ENCODE data around the gene CPNE2.

DNA sequence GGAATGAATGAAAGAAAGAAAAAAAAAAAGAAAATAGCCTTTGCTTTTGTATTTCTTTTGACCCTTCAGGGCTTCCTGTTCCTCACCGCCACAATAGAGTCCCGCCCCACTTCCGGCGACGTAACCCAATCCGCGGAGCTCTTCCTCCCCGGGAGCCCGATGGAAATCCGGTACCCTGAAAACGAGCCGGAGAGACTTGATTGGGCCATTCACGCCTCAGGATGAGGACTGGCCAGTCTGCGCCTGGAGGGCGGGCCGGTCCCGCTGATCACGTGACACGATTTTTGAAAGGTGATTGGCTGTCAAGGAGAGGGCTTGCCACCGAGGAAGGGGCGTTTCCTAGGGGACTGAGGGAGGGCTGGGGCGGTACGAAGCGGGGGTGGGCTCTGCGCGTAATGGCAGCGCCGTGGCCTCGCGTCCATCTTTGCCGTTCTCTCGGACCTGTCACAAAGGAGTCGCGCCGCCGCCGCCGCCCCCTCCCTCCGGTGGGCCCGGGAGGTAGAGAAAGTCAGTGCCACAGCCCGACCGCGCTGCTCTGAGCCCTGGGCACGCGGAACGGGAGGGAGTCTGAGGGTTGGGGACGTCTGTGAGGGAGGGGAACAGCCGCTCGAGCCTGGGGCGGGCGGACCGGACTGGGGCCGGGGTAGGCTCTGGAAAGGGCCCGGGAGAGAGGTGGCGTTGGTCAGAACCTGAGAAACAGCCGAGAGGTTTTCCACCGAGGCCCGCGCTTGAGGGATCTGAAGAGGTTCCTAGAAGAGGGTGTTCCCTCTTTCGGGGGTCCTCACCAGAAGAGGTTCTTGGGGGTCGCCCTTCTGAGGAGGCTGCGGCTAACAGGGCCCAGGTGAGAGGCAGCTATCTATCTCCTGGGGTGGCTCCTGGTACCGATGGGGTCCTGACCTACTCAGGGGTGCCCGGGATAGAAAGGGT is 93.8 kb downstream of the CPNE2 start, which contains the start of the genes PSME3IP1 and RSPRY1:
- TF ChIP-seq, protein P1, sequence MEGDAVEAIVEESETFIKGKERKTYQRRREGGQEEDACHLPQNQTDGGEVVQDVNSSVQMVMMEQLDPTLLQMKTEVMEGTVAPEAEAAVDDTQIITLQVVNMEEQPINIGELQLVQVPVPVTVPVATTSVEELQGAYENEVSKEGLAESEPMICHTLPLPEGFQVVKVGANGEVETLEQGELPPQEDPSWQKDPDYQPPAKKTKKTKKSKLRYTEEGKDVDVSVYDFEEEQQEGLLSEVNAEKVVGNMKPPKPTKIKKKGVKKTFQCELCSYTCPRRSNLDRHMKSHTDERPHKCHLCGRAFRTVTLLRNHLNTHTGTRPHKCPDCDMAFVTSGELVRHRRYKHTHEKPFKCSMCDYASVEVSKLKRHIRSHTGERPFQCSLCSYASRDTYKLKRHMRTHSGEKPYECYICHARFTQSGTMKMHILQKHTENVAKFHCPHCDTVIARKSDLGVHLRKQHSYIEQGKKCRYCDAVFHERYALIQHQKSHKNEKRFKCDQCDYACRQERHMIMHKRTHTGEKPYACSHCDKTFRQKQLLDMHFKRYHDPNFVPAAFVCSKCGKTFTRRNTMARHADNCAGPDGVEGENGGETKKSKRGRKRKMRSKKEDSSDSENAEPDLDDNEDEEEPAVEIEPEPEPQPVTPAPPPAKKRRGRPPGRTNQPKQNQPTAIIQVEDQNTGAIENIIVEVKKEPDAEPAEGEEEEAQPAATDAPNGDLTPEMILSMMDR (IDR thresholded peaks at IDR 0.05; ENCODE audit: borderline replicate concordance, extremely low read depth, low read length, poor library complexity, severe bottlenecking): no peak
- no peak for TF ChIP-seq EZH2 (IDR thresholded peaks at IDR 0.05; ENCODE audit: borderline replicate concordance, low read depth, low read length, severe bottlenecking)

Measured in DND-41 (cell line).